PFSK-1 (cell line): ENCODE results near the gene PELO.

Experiments used
- FOXP2 ChIP-seq: optimal IDR thresholded peaks from 2 replicates; pipeline ENCODE3; 2011; ENCODE audit warnings: borderline replicate concordance, control low read depth, inconsistent platforms; ENCODE audit not compliant: insufficient read depth; ENCODE audit errors: extremely low read length, extremely low read depth
- POLR2AphosphoS5 ChIP-seq: IDR thresholded peaks from 2 replicates; pipeline ENCODE4 v1.6.1; 2012; ENCODE audit warnings: low read depth, mild to moderate bottlenecking, control low read depth, low read length, moderate library complexity
- SIN3A ChIP-seq: IDR thresholded peaks from 2 replicates; pipeline ENCODE4 v1.6.1; 2012; ENCODE audit warnings: mild to moderate bottlenecking, low read length, moderate library complexity, borderline replicate concordance; ENCODE audit not compliant: insufficient read depth
- TAF1 ChIP-seq: IDR thresholded peaks from 2 replicates; pipeline ENCODE4 v1.6.1; 2012; ENCODE audit warnings: low read length, control low read depth, borderline replicate concordance; ENCODE audit not compliant: insufficient read depth
- TF ChIP-seq, protein P1 (sequence below), 2 experiments: IDR thresholded peaks; 2 replicates each; pipeline versions ENCODE4 v1.6.1 to v1.8.0; 2011 to 2012; ENCODE audit warnings: low read depth in 2 of 2, low read length in 2 of 2, control low read depth in 1 of 2, inconsistent platforms in 1 of 2, mild to moderate bottlenecking in 1 of 2, moderate library complexity in 1 of 2; ENCODE audit not compliant: insufficient read depth in 1 of 2

The PELO gene

DNA sequence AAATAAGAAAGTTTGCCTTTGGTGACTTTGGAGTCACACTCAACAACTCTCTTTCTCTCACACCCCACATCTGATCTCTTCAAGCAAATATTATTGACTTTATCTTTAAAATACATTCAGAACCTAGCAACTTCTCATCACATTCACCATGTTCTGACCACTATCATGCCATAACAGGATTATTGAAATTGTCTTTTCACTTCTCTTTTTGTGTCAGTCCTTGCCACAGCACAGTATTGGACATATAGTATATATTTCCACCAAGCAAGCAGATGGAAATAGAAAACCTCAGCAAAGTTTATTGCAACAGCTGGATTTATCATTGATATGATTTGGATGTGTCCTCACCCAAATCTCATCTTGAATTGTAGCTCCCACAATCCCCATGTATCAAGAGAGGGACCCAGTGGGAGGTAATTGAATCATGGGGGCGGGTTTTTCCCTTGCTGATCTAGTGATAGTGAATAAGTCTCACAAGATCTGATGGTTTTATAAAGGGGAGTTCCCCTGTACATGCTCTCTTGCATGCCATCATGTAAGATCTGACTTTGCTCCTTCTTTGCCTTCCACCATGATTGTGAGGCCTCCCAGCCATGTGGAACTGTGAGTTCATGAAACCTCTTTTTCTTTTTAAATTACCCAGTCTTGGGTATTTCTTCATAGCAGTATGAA, 26.9 kb upstream of the PELO start:
- TF ChIP-seq POLR2AphosphoS5: no peak
- no peak for TF ChIP-seq FOXP2
- TF ChIP-seq, protein P1, sequence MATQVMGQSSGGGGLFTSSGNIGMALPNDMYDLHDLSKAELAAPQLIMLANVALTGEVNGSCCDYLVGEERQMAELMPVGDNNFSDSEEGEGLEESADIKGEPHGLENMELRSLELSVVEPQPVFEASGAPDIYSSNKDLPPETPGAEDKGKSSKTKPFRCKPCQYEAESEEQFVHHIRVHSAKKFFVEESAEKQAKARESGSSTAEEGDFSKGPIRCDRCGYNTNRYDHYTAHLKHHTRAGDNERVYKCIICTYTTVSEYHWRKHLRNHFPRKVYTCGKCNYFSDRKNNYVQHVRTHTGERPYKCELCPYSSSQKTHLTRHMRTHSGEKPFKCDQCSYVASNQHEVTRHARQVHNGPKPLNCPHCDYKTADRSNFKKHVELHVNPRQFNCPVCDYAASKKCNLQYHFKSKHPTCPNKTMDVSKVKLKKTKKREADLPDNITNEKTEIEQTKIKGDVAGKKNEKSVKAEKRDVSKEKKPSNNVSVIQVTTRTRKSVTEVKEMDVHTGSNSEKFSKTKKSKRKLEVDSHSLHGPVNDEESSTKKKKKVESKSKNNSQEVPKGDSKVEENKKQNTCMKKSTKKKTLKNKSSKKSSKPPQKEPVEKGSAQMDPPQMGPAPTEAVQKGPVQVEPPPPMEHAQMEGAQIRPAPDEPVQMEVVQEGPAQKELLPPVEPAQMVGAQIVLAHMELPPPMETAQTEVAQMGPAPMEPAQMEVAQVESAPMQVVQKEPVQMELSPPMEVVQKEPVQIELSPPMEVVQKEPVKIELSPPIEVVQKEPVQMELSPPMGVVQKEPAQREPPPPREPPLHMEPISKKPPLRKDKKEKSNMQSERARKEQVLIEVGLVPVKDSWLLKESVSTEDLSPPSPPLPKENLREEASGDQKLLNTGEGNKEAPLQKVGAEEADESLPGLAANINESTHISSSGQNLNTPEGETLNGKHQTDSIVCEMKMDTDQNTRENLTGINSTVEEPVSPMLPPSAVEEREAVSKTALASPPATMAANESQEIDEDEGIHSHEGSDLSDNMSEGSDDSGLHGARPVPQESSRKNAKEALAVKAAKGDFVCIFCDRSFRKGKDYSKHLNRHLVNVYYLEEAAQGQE (IDR thresholded peaks at IDR 0.05; ENCODE audit: insufficient read depth in 1 of 2, low read depth in 2 of 2, low read length in 2 of 2): no peak
- TF ChIP-seq TAF1: no peak
- TF ChIP-seq SIN3A: no peak

DNA sequence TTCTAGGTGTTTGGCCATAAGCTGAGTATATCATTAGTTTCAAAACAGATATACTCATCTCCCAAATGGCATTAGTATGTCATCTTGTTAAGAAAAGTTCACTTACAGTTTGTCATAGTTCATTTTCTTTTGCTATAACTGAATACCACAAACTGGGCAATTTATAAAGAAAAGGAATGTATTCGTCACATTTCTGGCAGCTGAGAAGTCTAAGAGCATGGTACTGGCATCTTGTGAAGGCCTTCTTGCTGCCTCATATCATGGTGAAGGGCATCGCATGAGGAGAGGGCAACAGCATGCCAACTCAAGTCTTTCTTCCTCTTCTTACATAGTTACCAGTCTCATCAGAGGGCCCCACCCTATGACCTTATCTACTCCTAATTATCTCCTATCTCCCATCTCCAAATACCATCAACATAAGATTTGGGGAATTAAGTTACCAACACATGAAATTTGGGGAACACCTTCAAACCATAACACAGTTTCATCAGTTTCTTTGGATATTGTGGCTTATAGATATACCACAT, 20.4 kb upstream of the PELO start:
- no peak for TF ChIP-seq TAF1
- TF ChIP-seq FOXP2: no peak
- no peak for TF ChIP-seq SIN3A
- TF ChIP-seq POLR2AphosphoS5: no peak
- TF ChIP-seq, protein P1 (IDR thresholded peaks at IDR 0.05; ENCODE audit: insufficient read depth in 1 of 2, low read depth in 2 of 2, low read length in 2 of 2): no peak

DNA sequence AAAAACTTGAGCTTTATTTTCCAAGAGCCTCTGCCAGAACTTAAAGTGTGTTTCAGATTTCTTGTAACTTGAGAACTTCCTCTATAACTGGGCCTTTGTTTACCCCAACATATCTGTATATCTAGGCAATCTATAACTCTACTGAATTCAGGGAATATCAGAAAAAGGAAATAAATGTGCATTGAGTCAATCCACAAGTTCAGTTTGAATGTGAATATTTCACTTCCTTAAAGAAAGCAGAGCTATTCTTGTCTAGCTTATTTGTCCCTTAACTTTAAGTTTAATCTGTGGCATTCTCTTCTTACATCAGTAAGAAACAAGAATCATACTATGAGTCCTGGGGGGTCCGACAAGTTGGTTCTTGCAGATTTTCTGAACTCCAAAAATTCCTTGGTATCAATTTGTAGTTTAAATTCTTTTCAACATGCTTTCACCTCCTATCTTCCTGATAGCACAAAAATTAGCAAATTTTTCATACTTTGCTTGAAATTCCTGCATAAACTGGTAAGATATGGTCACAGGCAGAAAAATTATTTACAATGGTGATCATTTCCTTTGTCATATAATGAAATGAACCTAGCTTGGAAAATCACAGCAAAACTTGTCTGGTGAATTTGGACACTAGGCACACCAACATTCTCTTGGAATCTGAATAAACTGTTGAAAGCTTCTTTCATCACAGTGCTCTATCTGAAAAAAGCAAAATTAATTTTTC, 19.8 kb upstream of the PELO start:
- no peak for TF ChIP-seq FOXP2
- TF ChIP-seq, protein P1 (IDR thresholded peaks at IDR 0.05; ENCODE audit: insufficient read depth in 1 of 2, low read depth in 2 of 2, low read length in 2 of 2): no peak
- TF ChIP-seq SIN3A: no peak
- no peak for TF ChIP-seq TAF1
- no peak for TF ChIP-seq POLR2AphosphoS5

DNA sequence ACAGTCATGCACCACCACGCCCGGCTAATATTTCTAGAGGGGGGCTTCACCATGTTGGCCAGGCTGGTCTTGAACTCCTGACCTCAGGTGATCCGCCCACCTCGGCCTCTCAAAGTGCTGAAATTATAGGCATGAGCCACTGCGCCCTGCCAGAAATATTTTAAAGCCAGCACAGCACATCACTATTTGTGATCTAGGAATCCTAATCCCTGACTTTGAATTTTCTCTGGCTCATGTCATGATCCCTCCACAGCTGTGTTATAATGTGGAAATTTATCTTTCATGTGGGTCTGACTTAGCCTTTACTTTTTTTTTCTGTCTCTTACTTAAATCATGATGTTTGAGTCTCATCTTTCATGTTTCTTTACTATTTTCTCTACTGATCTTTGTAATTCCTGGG, 18.7 kb upstream of the PELO start:
- TF ChIP-seq TAF1 (no peak), POLR2AphosphoS5 (no peak), FOXP2 (no peak), SIN3A (no peak)
- TF ChIP-seq, protein P1 (IDR thresholded peaks at IDR 0.05; ENCODE audit: insufficient read depth in 1 of 2, low read depth in 2 of 2, low read length in 2 of 2): no peak
